ENCODE measurements around the gene LHB. TPM values are rescaled to one million over a fixed set of nuclear protein-coding genes. Genes with fewer than 3 reads are reported as not detected.

LHB gene
- polyA plus RNA-seq, 4 donors = 0.31 to 0.35 TPM; not detected in 2

DNA sequence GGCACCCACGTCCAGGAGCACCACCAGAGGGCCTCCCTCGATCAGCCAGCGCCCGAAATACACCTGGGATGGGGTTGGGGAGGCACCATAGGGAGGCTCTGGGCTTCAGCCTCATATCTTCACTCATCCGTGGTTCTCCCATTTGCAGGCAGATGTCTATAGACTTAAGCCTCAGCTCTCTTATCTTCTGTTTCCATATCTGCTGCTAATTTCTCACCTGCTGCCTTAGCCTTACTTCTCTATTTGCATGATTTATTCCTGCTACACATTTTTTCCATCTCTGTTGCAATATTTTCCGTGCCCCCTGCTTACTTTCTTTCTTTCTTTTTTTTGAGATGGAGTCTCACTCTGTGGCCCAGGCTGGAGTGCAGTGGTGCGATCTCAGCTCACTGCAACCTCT lies 29.6 kb downstream of the LHB start:
- no peak for DNase-seq (ENCODE audit: low read depth in 4 of 4, low spot score in 2 of 4)

DNA sequence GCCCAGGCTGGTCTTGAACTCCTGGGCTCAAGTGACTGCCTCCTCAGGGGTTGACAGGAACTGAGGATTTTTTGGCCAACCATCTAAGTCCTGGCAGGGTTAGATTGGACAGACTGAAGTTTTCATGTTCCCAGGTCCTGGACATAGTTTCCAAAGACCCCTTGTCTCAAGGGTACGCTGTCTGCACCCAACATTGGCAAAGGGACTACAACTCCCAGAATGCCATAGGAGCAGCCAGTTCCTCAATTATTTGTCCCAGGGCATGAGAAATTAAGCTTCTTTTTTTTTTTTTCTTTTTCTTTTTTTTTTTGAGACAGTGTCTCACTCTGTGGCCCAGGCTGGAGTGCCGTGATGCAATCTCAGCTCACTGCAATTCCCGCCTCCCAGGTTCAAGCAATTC lies 30.7 kb downstream of the LHB start:
- DNase-seq (ENCODE audit: low read depth in 4 of 4, low spot score in 2 of 4) = no peak

DNA sequence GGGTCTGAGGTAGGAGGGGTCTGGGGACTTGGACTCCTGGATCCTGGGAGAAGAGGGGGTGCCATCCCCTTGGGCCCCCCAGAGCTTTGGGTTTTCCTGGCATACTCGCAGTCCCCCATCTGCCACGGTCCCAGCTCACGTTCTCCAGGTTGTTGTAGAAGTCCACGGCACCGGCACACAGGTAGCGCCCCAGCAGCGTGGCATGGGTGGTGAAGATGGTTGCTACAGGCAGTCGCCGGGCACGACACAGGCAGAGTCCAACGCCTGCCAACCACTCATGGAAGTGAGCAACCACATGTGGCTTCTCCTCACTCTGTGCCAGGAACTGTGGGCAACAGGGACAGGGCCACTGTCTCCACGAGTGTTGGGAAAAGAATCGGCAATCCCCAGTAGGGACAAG lies 31.2 kb downstream of the LHB start:
- DNase-seq (ENCODE audit: low read depth in 4 of 4, low spot score in 2 of 4) = no peak

DNA sequence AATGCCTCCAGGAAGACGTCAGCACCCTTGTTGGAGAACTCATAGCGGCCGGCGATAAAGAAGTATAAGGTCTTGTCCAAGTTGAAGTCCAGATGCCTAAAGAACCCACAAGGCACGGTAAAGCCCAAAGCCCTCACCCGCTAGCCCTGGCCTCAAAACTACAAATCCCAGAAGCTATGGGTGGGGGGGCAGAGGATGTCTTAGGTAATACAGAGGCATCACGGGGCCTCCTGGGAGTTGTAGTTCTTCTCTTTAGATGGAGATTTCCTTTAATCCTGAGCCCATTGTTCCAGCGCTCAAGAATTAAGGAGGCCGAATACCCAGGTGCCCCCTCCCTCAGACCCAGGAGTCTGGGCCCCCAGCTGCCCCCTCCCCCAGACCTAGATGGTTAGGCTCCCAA lies 34.6 kb downstream of the LHB start:
- DNase-seq (ENCODE audit: low read depth in 4 of 4, low spot score in 2 of 4) = no peak

DNA sequence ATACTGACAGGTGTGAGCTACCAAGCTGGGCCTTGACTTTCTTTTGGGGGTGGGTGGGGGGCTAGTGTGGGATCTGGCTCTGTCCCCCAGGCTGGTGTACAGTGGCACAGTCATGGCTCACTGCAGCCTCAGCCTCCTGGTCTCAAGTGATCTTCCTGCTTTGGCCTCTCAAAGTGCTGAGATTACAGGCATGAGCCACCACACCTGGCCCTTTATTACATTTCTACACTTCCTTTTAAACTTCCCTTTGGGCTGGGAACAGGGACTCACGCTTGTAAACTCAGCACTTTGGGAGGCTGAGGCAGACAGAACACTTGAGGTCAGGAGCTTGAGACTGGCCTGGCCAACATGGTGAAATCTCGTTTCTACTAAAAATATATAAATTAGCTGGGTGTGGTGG lies 39.8 kb downstream of the LHB start:
- no peak for DNase-seq (ENCODE audit: low read depth in 4 of 4, low spot score in 2 of 4)

DNA sequence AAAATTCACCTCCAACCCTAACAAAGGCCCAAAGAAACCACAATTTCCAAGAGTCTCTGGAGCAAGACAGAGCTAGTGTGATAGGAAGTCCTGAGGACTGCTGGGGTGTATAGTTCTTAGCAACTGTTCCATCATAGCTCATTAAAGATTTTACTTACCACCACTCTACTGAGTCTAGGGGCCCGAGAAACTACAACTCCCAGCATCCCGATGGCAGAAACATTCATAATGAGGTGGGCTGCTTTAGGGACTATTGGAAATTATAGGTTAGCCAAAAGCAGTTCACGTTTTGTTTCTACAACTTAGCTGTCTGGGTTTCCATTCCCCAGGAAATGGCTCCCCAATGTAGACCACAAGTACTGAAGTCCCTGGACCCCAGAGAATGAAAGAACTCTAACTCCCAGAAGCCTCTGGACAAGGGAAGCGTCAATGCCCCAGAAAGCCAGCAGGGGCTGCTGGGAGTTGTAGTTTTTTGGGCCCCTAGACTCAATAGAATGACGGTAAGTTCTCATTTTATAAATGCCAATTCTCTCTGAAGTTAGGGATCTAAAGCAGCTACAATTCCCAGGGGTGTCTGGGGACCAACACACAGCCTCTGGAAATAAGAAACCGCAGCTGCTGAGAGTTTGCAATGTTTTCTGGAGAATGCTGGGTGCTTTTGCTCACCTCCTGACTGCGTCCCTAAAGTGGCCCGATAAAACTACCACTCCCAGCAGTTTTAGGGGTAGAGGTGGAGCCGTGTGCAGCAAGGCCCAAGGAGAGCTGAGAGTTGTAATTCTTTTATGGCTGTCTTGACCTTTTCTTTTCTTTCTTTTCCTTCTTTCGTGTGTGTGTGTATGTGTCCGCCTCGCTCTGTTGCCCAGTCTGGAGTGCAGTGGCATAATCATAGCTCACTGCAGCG lies 40.7 kb downstream of the LHB start:
- DNase-seq (ENCODE audit: low read depth in 4 of 4, low spot score in 2 of 4) = no peak

DNA sequence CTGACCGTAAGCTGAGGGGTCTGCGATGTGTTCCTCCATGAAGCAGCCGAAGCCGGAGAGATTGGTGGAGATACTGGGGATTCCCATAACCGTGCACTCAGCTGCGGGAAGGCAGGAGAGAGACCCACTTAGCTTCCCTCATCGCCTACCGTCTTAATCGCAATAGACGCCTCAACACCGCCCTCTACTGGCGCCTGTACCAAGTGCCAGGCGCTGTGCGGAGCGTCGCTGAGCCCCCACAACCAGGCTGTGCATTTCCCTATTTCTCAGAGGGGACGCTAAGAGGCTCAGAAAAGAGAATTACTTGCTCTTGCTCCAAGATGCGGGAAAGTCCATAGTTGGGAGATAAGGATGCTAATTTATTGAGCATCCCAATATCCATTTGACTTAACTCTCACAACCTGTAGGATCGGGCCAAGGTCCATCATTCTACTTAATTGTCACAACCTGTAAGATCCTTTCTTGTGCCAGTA lies 45.9 kb downstream of the LHB start:
- no peak for DNase-seq (ENCODE audit: low read depth in 4 of 4, low spot score in 2 of 4)

DNA sequence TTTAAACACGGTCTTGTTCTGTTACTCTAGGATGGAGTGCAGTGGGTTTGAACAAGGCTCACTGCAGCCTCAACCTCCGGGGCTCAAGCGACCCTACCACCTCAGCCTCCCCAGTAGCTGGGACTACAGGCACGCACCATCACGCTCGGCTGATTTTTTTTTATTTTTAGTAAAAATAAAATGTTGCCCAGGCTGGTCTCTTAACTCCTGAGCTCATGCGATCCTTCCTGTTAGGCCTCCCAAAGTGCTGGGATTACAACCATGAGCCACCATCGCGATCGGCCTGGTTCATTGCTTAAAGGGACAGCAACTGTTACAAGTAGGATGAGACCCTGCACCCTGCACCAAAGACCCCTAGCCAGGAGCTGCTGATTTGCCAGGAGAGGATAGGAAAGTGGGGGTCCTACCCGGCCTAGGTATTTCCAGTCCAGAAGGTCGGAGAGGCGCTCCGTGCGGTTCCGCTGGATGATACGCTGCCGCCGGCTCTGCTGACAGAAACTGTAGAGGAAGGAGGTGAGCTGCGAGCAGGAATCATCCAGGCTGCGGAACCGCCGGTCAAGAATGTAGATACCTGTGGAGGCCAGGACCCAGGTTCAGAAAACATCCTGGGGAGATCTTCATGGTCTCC lies 46.6 kb downstream of the LHB start:
- DNase-seq (ENCODE audit: low read depth in 4 of 4, low spot score in 2 of 4) = no peak

DNA sequence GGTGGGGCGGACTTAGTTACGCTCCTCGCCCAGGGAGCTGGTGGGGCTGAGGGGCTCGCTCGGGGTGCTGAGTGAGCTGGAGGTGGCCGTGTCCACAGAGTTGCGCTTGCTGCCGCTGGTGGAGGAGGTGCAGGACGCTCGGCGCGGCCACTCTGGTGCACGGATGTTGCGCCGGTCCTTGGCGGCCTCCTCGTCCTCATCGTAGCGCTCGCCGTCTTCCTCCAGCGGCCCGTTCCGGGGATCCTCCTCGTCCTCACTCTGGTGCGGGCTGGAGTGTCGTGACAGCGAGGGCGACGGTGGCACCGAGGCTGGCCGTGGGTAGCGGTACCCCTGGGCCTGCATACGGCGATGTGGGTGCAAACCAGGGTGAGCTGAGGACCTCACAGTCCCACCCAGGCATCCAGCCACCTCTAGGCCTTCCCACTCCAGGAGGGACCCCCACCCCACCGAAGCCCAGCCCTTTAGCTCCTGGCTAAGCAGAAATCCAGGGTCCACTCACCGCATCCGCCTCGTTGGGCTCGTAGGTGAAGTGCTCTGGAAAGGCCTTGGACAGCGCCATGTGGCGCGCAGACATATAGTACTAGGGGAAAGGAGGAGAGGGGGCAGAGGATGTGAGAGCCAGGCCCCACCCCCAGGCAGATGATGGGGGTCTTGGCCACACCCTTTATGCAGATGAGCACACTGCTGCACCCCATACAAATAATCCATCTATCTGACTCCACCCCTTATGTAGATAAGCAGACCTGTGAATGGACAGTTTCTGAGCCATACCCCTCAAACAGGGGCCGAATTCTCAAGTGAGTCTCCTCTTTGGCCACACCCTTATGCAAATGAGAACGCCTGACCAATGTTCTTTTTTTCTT lies 47.4 kb downstream of the LHB start:
- no peak for DNase-seq (ENCODE audit: low read depth in 4 of 4, low spot score in 2 of 4)

DNA sequence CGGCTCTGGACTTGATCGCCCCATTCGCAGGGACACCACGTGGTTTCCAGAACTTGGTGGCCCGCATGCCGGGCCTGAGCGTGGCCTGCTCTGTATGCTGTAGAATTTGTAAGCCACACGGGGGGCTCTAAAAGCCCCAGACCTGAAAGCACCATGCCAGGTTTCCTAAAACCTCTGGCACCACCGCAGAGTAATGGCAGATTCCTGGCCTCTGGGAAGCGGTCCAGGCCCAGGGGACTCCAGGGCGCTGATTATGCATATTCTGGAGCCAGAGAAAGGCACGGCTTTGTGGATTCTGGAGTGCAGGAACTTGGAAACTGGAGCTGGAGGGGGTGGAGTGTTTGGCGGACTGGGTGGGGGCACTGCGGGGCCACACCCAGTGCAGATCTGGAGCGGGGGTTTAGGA lies 48.1 kb downstream of the LHB start:
- no peak for DNase-seq (ENCODE audit: low read depth in 4 of 4, low spot score in 2 of 4)

DNA sequence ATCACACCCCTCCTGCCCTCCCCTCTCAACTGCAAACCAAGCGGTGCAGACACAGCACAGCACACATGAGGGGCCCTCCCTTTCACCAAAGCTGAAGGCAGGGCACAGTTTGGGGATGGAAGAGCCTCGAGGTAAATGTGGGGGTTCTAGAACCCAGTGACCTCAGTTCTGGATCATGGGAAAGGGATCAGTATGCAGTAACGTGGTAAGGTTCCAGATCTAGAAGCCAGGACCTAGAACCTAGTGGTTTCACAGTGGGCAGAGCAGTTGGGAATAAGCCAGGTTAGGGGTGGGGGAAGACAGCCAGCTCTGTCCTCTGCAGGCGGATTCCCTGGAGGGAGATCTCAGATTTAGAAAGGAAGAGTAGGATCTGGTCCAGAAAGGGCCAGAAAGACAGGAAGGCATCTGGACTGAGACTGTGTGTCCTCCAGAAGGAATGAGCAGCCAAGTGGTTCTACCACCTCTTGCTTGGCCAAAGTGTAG lies 48.7 kb downstream of the LHB start:
- no peak for DNase-seq (ENCODE audit: low read depth in 4 of 4, low spot score in 2 of 4)

DNA sequence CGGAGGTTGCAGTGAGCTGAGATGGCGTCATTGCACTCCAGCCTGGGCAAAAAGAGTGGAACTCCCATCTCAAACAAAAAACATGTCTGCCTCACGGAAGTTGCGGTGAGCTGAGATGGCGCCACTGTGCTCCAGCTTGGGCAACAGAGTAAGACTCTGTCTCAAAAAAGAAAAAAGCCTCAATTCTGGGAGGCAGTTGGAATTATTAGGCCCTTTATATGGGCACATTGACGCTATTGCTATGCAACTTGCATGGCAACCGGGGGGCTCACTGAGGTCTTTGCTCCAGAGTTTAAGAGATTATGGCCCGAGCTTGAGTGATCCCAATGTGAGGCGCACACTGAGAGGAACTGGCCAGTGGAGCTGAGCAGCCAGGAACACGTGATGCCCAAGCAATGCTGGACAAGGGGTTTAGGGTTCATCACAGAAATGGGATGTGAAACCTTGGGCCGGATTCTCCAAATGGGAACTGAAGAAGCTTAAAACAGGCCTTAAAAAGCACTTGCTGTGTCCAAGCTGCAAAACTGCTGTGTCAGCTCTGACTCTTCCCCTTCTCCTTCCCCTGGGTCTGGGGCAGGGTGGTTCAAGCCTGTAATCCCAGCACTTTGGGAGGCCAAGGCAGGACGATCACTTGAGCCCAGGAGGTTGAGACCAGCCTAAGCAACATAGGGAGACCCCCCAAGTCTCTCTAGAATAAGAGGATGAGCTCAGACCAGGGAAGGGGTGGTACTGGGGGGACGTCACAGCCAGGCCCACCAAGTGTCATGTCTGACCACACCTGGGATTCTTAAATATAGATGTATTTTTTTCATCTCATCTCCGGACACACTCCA lies 49.3 kb downstream of the LHB start:
- DNase-seq (ENCODE audit: low read depth in 4 of 4, low spot score in 2 of 4) = no peak

DNA sequence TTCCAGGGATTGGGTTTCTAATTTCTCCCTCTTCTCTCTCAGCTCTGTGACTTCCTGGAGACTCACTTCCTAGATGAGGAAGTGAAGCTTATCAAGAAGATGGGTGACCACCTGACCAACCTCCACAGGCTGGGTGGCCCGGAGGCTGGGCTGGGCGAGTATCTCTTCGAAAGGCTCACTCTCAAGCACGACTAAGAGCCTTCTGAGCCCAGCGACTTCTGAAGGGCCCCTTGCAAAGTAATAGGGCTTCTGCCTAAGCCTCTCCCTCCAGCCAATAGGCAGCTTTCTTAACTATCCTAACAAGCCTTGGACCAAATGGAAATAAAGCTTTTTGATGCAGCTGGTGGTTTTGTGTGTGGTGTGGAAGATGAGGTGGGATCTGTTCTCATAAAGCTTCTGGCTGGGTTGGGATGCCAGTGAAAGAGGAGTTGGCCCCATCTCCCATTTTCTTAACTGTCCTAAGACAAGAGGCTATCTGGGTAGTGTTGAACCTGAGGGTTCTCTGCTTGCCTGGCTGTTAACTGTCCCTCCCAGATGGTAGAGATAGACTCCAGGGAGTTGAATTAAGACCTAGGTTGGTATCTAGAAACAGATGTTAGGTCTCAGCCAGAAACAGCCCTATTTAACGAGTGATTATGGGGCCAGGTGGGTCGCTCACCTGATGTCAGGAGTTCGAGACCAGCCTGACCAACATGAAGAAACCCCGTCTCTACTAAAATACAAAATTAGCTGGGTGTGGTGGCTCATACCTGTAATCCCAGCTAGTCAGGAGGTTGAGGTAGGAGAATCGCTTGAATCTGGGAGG lies 50.1 kb downstream of the LHB start:
- DNase-seq (ENCODE audit: low read depth in 4 of 4, low spot score in 2 of 4) = no peak

Other genes with a start within 250 kb of the LHB start
- 10 to 100 TPM; 30.4 to 64.2 (median 49.8) TPM for gene BCAT2, start 206.1 kb downstream of the LHB start, polyA plus RNA-seq (ENCODE audit: insufficient read length in 4 of 4)
- gene HSD17B14, start 180.6 kb downstream of the LHB start, polyA plus RNA-seq (ENCODE audit: insufficient read length in 4 of 4) = 10 to 100 TPM; 30.0 to 40.4 (median 36.2) TPM
- 10 to 100 TPM; 17.9 to 33.8 (median 27.1) TPM for gene PLEKHA4, start 148.5 kb downstream of the LHB start, polyA plus RNA-seq (ENCODE audit: insufficient read length in 4 of 4)
- gene PPP1R15A, start 144.7 kb downstream of the LHB start, polyA plus RNA-seq (ENCODE audit: insufficient read length in 4 of 4) = 10 to 100 TPM; 29.7 to 52.6 (median 33.7) TPM
- 1 to 10 TPM in 1 of 4 donors, under 1 TPM in 3; 0.46 to 1.3 (median 0.64) TPM for gene TULP2, start 118.3 kb downstream of the LHB start, polyA plus RNA-seq (ENCODE audit: insufficient read length in 4 of 4)
- 100 to 1,000 TPM; 249 to 328 (median 311) TPM for gene NUCB1, start 116.8 kb downstream of the LHB start, polyA plus RNA-seq (ENCODE audit: insufficient read length in 4 of 4)
- gene DHDH, start 83.4 kb downstream of the LHB start, polyA plus RNA-seq (ENCODE audit: insufficient read length in 4 of 4) = 10 to 100 TPM in 1 of 4 donors, 1 to 10 TPM in 3; 6.0 to 10.3 (median 8.2) TPM
- gene BAX, start 62.2 kb downstream of the LHB start, polyA plus RNA-seq (ENCODE audit: insufficient read length in 4 of 4) = 10 to 100 TPM; 58.1 to 90.7 (median 76.4) TPM
- 1,000 to 10,000 TPM; 2,498 to 2,845 (median 2,570) TPM for gene FTL, start 51.8 kb downstream of the LHB start, polyA plus RNA-seq (ENCODE audit: insufficient read length in 4 of 4)
- gene GYS1, start 23.8 kb downstream of the LHB start, polyA plus RNA-seq (ENCODE audit: insufficient read length in 4 of 4) = 10 to 100 TPM; 35.9 to 53.8 (median 48.2) TPM
- 100 to 1,000 TPM in 2 of 4 donors, 10 to 100 TPM in 2; 86.0 to 106 (median 95.6) TPM for gene RUVBL2, start 23.2 kb downstream of the LHB start, polyA plus RNA-seq (ENCODE audit: insufficient read length in 4 of 4)
- under 1 TPM in 1 of 4 donors, not detected in 3; 0.16 TPM for gene CGB3, start 7.2 kb upstream of the LHB start, polyA plus RNA-seq (ENCODE audit: insufficient read length in 4 of 4)
- under 1 TPM in 1 of 4 donors, not detected in 3; 0.28 TPM for gene CGB2, start 14.8 kb upstream of the LHB start, polyA plus RNA-seq (ENCODE audit: insufficient read length in 4 of 4)
- gene CGB1, start 19.8 kb upstream of the LHB start, polyA plus RNA-seq (ENCODE audit: insufficient read length in 4 of 4) = not detected
- not detected for gene CGB5, start 26.8 kb upstream of the LHB start, polyA plus RNA-seq (ENCODE audit: insufficient read length in 4 of 4)
- gene CGB8, start 32.0 kb upstream of the LHB start, polyA plus RNA-seq (ENCODE audit: insufficient read length in 4 of 4) = under 1 TPM in 1 of 4 donors, not detected in 3; 0.32 TPM
- 1 to 10 TPM in 2 of 4 donors, under 1 TPM in 2; 0.59 to 2.8 (median 1.1) TPM for gene CGB7, start 40.7 kb upstream of the LHB start, polyA plus RNA-seq (ENCODE audit: insufficient read length in 4 of 4)
- gene NTF4, start 47.7 kb upstream of the LHB start, polyA plus RNA-seq (ENCODE audit: insufficient read length in 4 of 4) = 1 to 10 TPM; 3.9 to 4.5 (median 4.5) TPM
- under 1 TPM; 0.03 to 0.17 (median 0.07) TPM for gene KCNA7, start 55.6 kb upstream of the LHB start, polyA plus RNA-seq (ENCODE audit: insufficient read length in 4 of 4)
- gene SNRNP70, start 68.4 kb upstream of the LHB start, polyA plus RNA-seq (ENCODE audit: insufficient read length in 4 of 4) = 100 to 1,000 TPM; 260 to 418 (median 347) TPM
- 10 to 100 TPM in 1 of 4 donors, 1 to 10 TPM in 3; 5.4 to 13.2 (median 8.8) TPM for gene LIN7B, start 97.3 kb upstream of the LHB start, polyA plus RNA-seq (ENCODE audit: insufficient read length in 4 of 4)
- 1 to 10 TPM in 1 of 4 donors, under 1 TPM in 3; 0.73 to 1.1 (median 0.80) TPM for gene C19orf73, start 102.1 kb upstream of the LHB start, polyA plus RNA-seq (ENCODE audit: insufficient read length in 4 of 4)
- 10 to 100 TPM in 1 of 4 donors, 1 to 10 TPM in 3; 4.5 to 11.1 (median 8.7) TPM for gene PPFIA3, start 102.5 kb upstream of the LHB start, polyA plus RNA-seq (ENCODE audit: insufficient read length in 4 of 4)
- 10 to 100 TPM; 25.2 to 38.8 (median 33.8) TPM for gene HRC, start 138.3 kb upstream of the LHB start, polyA plus RNA-seq (ENCODE audit: insufficient read length in 4 of 4)
- gene TRPM4, start 140.7 kb upstream of the LHB start, polyA plus RNA-seq (ENCODE audit: insufficient read length in 4 of 4) = 10 to 100 TPM; 22.1 to 48.0 (median 35.9) TPM